NCI-H446 treated with DMSO at 0.1 percent for 48 hours (cell line): ENCODE measurements around the gene ITGA11.

Experiments used
- DNase-seq: peaks from one replicate; lab custom pipeline; 2025; lab: John Stamatoyannopoulos, UW

Gene ITGA11

DNA sequence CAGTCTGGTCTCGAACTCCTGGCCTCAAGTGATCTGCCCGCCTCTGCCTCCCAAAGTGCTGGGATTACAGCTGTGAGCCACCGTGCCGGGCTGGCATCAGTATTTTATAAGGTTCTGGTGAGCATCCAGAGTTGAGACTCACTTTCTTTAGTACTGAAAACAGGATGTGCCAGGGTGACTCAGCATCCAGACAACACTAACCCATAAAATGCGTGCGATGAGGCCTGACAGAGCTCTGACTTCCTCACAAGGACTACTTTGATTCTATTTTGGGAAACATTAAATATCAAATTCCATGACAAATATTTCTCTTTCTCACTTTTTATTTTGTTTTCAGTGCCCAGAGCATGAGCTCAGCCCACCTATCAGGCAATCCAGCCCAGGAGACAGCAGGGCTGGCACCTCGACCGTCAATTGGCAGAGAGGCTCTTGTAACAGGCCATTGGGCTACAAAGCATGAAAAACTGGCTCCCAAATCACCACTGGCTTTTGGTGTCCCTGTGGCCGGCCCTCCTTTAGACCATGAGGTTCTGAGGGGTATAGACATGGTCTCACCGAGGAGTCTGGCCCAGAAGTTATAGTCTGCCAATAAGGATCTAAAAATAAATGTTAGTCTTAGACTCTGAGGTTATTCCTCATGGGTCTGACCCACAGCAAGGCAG lies 79.4 kb downstream of the ITGA11 start:
- no peak for DNase-seq

DNA sequence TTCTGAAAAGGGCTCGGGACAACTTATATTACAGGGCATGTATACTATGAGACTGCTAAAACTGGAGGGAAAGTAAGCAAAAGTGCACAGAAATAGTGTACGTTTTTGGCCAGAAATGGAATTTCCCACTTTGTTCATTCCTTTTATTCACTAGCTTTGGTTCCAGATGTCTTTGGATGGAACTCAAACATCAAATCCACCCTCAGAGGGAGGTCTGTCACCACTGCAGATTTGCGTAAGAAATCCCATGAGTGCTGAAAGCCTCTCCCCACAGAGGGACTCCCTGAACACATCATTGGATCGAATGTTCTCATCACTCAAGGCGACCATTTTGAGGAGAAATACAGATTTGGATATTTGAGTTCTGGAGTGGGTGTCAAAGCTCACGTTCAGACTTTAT lies 82.8 kb downstream of the ITGA11 start:
- DNase-seq = no peak

DNA sequence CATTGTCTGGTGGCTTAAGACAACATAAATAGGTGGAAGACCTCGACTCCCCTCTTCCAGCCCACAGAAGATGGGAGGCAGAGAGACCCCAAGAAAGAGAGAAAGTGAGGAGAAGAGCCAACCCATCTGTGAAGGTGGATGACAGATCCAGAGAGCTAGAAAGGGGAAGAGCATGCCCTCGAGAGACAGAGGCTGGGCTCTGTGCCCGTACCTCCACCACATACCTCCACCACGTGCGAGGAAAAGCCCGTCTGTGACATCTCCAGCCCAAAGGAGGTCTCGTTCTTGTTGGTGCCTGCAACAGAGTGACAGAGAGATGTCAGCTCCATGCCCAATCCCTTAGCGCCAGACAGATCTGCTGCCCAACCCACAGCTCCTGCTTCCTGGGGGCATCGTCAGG lies 83.4 kb downstream of the ITGA11 start:
- DNase-seq = no peak

DNA sequence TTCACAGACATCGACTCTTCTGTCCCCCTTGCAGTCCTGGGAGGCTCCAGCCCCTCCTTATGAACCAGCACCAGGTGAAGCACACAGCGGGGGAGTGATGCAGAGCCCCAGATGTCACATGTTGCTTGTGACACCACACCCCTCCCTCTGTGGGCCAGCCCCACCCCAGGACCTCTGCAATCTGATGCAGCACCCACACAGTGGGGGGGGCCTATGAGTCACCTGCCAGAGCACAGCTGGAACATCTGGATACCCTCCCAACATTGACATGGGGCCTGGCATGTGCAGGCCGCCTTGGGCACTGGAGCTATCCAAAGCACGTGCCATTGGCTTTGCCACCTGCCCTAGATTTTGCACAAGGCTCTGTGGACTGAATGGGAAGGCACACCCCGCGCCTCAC lies 83.9 kb downstream of the ITGA11 start:
- DNase-seq = no peak

DNA sequence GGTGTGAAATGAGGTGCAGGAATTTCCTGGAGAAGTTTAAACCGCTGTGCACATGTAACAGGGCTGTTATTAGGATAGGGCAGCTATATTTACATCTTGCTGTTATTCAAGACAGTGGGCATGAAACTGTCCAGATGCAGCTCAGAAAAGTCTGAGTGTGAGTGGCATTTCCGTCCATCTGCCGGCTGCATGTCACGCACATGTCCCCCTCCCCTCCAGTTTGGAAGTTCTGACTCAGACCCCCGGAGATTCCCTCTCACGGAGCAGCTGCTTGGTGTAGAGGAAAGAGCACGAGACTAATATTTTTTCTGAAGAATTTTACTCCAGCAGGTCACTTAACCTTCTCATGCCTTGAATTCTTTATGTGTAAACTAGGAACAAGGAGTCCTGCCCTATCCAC lies 84.6 kb downstream of the ITGA11 start:
- DNase-seq = no peak

DNA sequence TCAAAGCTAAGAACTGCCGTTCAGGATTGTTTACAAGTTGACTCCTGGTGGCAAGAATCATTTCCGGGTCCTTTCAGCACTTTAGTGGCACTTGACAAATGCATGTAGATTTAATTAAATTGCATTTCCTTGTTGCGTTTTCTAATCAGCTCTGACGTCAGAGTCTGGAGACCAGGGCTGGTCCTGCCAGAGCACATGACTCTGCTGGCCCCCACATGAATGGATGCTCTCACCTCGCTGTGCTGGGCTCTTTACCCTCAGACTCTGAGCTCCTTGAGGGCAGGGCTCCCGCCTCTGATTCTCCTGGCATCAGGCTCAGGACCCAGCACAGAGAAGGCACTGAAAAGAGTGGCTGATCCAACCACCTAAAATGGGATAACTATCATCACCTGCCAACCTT lies 85.0 kb downstream of the ITGA11 start:
- no peak for DNase-seq

DNA sequence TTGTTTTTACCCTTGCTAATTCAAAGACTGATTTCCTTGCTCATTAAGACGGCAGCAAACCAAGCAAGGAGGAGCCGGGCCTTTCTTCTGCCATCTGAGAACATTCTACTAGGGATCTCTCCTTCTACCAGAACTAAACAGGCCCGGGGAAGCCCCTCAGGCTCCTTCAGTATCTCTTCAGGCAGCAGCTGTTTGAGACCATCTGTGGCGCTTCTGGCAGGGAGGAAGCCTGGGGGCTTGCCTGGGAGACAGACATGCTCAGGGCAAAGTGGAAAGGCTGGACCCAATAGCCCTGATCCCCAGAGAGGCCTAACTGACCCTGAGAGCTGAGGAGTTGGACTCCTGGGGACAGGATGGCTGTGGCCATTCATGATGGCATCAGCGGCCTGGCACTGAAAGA lies 86.5 kb downstream of the ITGA11 start:
- DNase-seq = no peak

DNA sequence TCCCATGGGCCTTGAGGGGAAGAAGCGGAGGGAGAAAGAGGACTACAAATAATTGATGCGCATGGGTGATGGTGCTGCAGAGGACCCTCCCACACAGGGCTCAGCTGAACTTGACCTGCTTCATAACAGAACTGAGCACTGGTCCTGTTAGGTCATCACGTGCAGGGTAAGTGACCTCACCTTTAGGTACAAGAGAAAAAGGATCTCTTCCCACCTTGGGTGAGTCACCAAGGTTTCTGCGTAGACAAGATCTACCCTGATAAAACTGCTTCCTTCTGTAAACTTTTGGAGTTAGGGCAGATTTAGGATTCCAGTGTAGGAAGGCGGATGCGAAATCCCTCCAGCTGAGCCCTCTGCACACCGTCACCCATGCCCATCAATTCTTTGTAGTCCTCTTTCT lies 87.4 kb downstream of the ITGA11 start:
- no peak for DNase-seq

DNA sequence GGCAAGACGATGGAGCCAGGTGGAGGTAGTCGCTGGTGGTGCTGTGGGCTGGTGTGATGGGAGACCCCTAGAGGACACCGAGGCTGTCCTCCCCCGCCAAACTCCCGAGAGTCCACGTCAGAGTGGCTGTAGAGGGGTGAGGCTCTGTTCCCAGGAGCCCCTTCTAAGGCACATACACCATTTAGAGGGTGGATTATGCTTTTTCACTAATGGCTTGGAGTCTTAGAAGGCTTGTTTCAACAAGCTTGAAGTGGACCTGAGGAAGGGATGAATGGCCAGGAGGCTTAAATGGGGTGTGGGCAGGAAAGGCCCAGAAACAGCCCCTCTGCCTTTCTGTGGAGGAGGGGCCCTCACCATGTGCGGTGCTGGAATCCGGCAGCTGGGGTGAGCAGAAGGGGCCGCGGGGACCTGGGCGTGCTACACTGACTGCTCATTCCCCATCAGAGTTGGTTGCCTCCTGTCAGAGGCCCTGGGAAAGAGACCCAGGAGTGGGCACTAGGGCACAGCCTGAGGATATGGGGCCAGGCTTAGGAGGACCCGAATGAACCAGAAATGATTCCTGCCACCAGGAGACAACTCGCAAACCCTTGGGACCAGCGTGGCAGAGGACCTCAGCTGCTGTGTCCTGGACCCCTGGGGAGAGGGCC lies 88.3 kb downstream of the ITGA11 start:
- DNase-seq = no peak

DNA sequence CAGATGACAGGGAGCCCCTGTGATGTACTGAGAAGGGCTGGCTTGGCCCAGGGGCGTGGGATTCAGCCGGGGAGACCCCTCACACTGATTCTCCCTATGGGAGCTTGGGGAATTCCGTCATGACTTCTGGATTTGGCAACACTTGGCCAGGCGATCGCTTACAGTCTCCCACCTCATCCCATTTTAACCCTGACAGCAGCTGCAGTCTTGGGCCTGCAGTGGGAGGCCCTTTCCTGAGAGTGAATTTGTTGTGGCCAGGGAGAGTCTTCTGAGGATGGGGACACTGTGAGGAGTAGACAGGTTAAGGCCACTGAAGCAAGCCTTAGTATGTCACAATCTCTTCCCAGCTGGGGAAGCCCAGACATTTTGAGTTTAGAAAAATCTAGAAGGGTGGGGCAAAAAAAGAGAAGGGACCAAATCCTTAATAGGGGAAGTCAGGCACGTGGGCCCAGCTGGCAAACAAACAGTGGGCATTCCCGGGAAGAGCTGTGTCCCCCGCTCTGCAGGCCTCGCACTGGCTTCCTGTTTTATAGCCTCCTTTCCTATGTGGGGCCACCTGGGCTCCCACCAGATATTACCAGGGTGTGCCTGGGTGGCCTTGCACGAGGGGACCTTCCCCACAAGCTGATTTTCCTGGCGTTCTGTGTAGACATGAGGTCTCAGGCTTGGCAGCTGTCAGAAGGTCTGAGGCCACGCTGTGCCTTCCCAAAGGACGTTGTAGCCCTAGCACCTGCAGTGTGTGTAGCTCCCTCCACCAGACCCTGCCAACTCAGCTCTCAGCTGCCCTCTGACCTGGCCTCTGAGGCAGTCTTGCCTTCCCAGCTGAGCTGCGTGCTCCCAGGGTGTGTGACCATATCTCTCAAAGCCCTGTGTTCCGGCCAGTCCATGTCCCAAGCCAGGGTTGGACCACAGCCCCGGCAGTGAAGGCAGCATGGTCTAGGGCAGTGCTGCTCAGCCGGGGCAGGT lies 89.9 kb downstream of the ITGA11 start:
- no peak for DNase-seq

DNA sequence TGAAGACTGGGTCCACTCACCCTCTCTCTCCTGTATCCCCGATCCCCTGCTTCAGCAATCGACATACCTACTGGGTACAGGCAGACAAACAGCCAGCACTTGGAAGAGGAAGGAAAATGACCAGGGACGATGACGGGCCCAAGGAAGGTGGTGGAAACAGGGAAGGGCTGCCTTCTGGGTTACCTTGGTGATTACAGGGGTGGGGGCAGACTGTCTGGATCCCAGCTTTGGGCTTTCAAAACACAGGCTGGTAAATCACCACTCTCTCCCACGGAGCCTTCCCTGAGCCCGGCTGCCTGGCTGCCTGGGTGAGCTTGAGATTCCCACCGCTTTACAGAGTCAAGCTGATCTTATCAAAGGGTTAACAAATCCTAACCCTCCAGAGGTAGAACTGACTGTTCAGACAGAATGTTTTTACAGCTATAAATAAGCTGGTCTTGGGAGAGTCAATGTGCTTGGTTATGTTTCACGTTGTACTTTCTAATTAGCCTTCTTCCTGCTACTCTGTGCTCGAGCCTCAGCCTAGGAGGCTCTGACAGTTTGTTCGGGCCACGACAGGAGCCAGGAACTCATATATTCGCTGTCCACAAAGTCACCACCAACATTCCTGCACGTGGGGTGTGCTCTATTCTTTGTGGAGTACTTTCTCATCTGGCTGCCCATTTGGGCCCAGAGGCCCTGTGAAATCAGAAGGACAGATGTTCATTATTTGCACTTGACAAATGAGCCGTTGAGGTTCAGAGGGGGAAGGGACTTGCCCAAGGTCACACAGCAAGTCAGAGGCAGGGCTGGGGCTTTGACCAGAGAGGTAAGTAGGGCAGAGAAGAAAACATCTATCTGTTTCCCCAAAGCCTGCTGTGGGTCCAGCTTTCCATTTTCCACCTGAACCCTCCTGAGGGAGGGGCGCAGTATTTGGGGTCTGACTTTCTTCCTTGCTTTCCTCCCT lies 91.0 kb downstream of the ITGA11 start:
- DNase-seq = no peak

DNA sequence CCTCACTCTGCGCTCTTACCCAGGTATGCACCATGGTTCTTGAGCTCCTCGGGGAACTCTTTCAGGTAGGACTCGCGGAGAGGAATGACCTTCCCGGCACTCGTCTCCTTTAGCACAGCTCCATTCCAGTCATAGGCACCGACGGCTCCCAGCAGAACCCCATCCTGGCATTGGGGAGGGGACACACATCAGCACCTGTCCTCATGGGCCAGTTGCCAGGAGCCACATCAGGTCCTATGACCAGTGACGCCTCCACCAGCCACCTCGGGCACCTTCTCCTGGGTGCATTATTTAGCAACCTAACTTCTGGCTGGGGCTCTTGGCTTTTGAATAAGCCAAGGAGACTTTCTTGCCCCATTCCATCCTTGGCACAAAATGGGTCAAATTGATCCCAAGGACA lies 92.5 kb downstream of the ITGA11 start:
- DNase-seq = no peak

DNA sequence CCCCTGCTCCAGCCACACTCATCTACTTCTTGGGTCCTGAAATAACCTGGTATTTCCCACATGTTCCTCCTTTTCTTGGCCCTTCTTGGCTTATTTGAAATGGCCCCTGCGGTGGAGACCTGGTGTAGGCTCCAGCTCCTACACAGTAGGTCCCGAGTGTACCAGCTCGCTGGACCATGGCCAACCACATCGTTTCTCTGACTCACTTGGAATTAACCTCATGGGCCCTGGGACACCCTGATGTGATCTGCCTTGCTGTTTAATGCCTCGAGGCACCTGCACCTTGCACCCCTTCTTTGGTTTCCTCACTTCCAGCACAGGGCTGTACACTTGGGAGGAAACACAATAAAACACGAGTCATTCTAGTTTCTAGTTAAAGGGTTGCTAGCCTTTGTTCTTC lies 94.1 kb downstream of the ITGA11 start:
- no peak for DNase-seq

DNA sequence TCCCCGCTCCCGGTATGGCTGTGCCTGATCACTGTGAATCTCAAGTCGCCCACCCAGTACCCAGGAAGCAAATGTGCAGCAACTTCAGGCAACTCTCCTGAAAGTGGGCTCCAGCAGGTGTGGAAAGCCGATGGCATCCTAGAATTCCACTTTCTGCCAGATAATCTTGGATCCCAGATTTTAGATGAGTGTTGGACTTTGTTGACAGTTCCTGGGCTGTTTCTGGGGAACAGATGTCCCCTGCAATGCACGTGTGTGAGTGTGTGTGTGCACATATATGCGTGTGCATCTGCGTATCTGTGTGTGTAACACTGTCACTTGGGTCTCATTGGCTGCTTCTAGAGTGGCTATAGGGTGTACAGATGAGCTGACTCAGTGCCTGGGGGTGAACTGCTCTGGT lies 95.4 kb downstream of the ITGA11 start:
- DNase-seq = no peak

DNA sequence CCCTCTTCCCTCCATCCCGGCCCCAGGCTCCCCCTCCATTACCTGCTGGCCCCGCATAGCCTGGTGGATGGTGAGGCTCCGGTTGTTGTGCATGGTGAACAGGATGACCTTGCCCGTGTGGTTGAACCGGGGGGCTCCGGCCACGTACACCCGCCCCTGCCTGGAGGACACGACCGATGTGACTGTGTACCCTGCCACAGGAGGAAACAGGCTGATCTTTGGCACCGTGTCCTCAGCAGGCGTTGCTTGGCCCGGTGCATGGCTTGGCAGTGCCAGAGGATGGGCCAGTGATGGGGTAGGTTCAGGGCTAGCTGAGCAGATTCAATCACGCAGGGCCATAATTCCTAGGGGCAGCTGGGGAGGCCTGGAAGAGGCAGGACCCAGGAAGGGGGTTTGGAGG lies 96.3 kb downstream of the ITGA11 start:
- no peak for DNase-seq

DNA sequence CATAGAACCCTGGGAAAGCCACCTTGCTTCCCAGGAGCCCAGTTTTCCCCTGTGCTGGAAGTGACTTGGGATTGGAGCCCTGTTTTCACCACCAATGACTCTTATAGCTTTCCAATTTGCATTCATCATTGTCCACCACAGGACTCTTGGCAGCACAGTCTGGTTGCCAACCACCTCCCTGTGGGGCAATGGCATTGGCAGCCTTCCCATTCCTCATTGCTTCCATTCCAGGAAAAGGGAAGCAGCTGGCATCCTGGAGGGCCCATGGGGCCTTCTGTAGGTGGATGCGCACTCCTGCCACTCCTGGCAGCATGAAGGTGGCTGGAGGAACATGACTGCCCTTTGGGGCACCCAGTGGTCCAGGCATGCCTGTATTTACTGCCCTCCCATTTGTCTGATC lies 96.7 kb downstream of the ITGA11 start:
- peak; percentile 87 for DNase-seq

DNA sequence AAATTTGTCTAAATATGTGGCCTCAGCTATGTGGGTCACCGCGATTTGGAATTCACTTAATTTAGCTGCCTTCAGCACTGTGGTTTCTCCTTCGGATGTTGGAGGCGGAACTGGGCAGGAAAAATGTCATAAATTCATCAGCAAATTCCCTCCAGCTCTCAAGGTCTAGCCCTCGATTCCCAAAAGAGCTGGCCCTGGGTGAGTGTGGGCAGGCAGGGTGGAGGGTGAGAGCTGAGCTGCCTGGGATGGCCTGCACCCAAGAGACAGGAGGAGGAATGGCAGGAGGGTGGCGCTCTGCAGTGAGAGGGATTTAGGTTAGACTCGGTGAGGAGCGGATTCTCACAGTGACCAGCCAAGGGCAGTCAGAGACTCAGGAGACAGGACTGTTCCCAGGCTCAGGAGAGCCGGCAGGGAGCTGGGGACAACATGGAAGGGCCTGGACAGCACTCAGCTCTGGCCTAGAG lies 97.3 kb downstream of the ITGA11 start:
- no peak for DNase-seq

DNA sequence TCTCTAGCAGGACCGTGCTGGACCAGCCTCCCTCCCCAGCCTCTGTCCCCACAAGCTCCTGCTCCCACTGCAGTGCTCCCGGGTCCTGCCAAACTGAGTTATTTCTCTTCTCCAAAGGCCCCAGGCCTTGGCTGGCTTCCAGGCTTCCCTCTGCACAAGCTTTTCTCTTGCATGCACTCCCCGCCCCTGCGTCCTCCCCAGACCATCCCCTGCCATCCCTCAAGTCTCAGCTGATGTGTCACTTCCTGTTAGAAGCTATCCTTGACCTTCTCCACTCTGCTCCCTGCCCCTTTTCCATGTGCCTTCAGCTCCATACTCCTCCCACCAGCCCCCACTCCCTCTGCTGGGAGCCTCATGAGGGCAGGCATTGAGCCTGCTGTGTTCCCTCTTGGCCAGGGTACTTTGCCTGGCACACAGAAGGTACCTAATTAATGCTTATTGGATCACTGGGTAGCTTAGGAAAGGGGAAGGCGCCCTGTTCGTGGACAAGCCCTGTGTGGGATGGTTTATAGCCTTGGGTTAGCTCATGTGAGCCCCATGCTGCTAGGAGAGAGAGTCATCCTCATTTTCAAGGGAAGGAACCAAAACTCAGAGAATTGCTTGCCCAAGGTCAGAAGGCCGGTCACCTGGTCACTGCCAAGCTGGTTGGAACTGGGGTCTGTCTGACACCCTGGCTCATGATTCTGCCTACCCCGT lies 98.0 kb downstream of the ITGA11 start:
- no peak for DNase-seq

DNA sequence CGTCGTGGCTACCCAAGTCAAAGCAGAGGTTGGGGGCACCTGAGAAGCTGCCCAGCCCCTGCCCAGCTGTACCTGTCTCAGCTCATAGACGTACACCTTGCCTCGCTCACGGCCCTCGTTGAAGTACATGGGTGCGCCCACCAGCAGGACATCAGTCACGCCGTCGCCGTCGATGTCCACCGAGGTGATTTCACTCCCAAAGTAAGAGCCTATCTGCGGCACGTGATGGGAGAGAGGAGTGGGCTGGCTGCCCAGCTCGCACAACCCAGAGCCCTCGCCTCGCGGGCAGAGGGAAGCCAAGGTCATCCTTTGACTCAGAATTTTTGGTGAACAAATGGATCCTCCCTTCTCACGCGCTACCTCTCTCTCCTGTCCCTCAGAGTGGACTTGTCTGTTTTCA lies 99.7 kb downstream of the ITGA11 start:
- DNase-seq = no peak

DNA sequence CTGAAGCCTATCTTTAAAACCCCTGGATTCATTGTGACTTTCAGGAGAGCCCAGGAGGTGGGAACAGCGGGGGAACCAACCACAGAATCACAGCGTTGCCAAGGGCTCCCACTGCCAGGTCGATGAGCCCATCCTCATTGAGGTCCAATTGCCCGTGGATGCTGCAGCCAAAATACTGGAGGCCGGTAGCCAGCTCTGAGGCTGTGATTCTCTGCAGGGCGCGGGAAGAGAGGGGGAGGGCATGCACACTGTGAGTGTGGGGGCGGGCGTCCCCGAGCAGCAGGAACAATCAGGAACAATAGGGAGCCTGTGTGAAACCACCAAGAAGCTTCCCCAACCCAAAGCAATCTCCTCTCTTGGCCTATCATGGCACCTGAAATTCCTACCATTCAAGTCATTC lies 101.1 kb downstream of the ITGA11 start:
- DNase-seq = peak; percentile 51

DNA sequence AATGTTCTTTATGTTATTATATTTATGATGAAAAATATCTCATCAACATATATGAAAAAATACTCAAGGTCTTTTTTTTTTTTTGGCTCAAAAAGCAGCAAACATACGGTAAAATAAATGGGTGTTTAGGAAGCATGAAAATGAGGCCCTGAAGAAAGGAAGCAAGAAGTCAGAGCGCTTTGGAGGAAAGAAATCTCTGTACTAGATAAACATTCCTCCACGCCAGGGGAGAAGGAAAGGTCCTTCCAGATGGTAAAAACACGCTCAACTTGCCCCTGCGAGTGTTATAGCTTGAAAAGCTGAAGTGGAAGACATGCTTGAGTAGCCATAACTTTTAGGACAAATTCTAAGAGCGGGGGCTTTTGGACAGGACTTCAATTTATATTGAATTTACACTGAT lies 101.5 kb downstream of the ITGA11 start:
- peak; percentile 35 for DNase-seq
